Sigmoid colon (tissue), 7 donors: Measurements from ENCODE around the gene RARG. TPM values are rescaled to one million over a fixed set of nuclear protein-coding genes. Genes with fewer than 3 reads are reported as not detected.

ENCODE experiments used
- DNase-seq: peaks from one replicate; pipeline ENCODE4 v3.0.0-alpha.2; 2019
- H3K27ac ChIP-seq, 4 donors: fragments of 200-600 bp; sonication (generic); one replicate each; pipeline ENCODE4 v1.5.1; 2016 to 2019; ENCODE audit warnings: mild to moderate bottlenecking in 1 of 4
- H3K27me3 ChIP-seq, 3 donors: fragments of 200-600 bp; sonication (generic); one replicate each; pipeline ENCODE4 v1.5.1; 2019; ENCODE audit warnings: mild to moderate bottlenecking in 1 of 3
- H3K36me3 ChIP-seq, 4 donors: fragments of 200-600 bp; sonication (generic); one replicate each; pipeline ENCODE4 v1.5.1; 2016 to 2019
- H3K4me1 ChIP-seq, 4 donors: fragments of 200-600 bp; sonication (generic); one replicate each; pipeline ENCODE4 v1.5.1; 2017 to 2019
- H3K4me3 ChIP-seq, 4 donors: fragments of 200-600 bp; sonication (generic); one replicate each; pipeline ENCODE4 v1.5.1; 2017 to 2019; ENCODE audit warnings: mild to moderate bottlenecking in 2 of 4, moderate library complexity in 1 of 4
- H3K9me3 ChIP-seq, 4 donors: fragments of 200-600 bp in 3 of 4; sonication (generic) in 3 of 4; one replicate each; pipeline versions ENCODE4 v1.5.1 to v1.6.1; 2013 to 2019
- CTCF ChIP-seq, 4 experiments: fragments of 450-650 bp in 3 of 4; fragments of 200-600 bp in 1 of 4; IDR thresholded peaks; one replicate each; pipeline ENCODE4 v1.5.1; 2016 to 2019; ENCODE audit warnings: antibody characterized with exemption in 4 of 4, mild to moderate bottlenecking in 3 of 4, moderate library complexity in 2 of 4
- EP300 ChIP-seq, 4 donors: sonication (generic); formaldehyde crosslinking; IDR thresholded peaks; one replicate each; pipeline ENCODE4 v1.6.1; 2017; ENCODE audit warnings: antibody characterized with exemption in 4 of 4
- POLR2A ChIP-seq, 2 donors: fragments of 450-650 bp; IDR thresholded peaks; one replicate each; pipeline ENCODE4 v1.6.1; 2016; ENCODE audit warnings: antibody characterized with exemption in 2 of 2, mild to moderate bottlenecking in 2 of 2, moderate library complexity in 2 of 2
- POLR2AphosphoS5 ChIP-seq, 4 donors: sonication (generic); formaldehyde crosslinking; IDR thresholded peaks; one replicate each; pipeline ENCODE4 v1.6.1; 2017; ENCODE audit warnings: antibody characterized with exemption in 4 of 4
- WGBS, 2 donors: extraction: QIAGEN DNeasy Blood & Tissue Kit; methylation state at CpG; one replicate each; pipeline ENCODE4 v1.1.7; 2013; 5-methylcytosine and 5-hydroxymethylcytosine counted together
- intact Hi-C: fragments of 100-400 bp; cut with DNase I; formaldehyde crosslinking; loops from one replicate; pipeline ENCODE4 v1.15.1; 2023
- polyA plus RNA-seq, 3 donors: library from polyadenylated mRNA; stranded (reverse); fragments of 200-250 nt; gene quantifications; one replicate each; pipeline ENCODE4 v1.2.3, GENCODE V29; 2013
- total RNA-seq, 4 donors: library from RNA; depleted of rRNA; stranded (reverse); fragments of >200 nt; gene quantifications; one replicate each; pipeline ENCODE4 v1.1.0, GENCODE V29; 2016
- donor health status: healthy with polysubstance abuse.
- donor health status: Bipolar disorder and iron deficiency.
- donor health status: healthy.

The RARG gene
- total and polyA plus RNA-seq, 7 donors: 3.2 to 17.2 (median 10.3) TPM

DNA sequence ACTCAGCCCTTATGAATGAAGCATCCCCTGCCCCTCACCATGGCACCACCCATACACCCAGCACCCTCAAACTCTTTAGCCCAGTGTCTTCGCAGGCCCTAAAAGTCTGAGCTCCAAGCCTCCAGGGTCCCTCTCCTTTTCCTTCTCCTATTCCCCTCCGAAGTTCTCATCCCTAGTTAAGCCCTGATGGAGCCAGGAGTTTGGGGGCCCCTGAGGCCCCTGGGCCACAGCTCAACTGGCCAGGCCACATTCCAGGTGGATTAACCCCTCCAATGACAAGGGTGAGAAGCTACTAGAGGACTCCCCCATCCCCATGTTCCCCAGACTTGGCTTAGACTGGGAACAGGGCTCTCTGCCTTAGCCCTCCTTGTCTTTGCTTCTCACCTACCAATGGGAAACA, 2.6 kb downstream of the RARG start:
- Histone ChIP-seq H3K27ac (peak overlapping the region in 3 of 4 donors; percentile 14 to 92 (median 81)), H3K27me3 (no peaks in the 10 kb centered on the region), H3K9me3 (no peaks in the 10 kb centered on the region), H3K4me1 (peaks cover 0 to 63% (median 55%) of the 10 kb centered on the region in 4 donors), H3K36me3 (peaks cover 0 to 8% (median 3%) of the 10 kb centered on the region in 4 donors), H3K4me3 (no peak overlapping the region)
- intact Hi-C loops: no loop called here
- TF ChIP-seq POLR2AphosphoS5 (IDR thresholded peaks at IDR 0.05): no peak
- 92 to 95% methylated on average over 2 of the region's 2 CpGs for WGBS, 2 donors
- no peak for DNase-seq

GRCh38 chr12:53227836-53228235, 4.2 kb downstream of the RARG start:
- Histone ChIP-seq H3K4me3 (no peak overlapping the region), H3K4me1 (peaks cover 0 to 65% (median 55%) of the 10 kb centered on the region in 4 donors), H3K27ac (peak overlapping the region in 1 of 4 donors; percentile 2), H3K27me3 (no peaks in the 10 kb centered on the region), H3K9me3 (no peaks in the 10 kb centered on the region), H3K36me3 (peaks cover 0 to 8% (median 3%) of the 10 kb centered on the region in 4 donors)
- TF ChIP-seq EP300 (IDR thresholded peaks at IDR 0.05) (no peak), POLR2AphosphoS5 (IDR thresholded peaks at IDR 0.05) (no peak), POLR2A (IDR thresholded peaks at IDR 0.05) (no peak), CTCF (IDR thresholded peaks at IDR 0.05) (no peak)
- intact Hi-C loops: no loop called here
- no peak for DNase-seq
- WGBS, 2 donors: 89 to 100% methylated on average over 1 of the region's 1 CpG

GRCh38 chr12:53227341-53227740, 4.7 kb downstream of the RARG start:
- H3K9me3 ChIP-seq: no peaks in the 10 kb centered on the region
- TF ChIP-seq POLR2AphosphoS5 (IDR thresholded peaks at IDR 0.05) (no peak), POLR2A (IDR thresholded peaks at IDR 0.05) (no peak), EP300 (IDR thresholded peaks at IDR 0.05) (no peak), CTCF (IDR thresholded peaks at IDR 0.05) (no peak)
- 96 to 98% methylated on average over 11 of the region's 11 CpGs for WGBS, 2 donors
- H3K4me3 ChIP-seq: no peak overlapping the region
- H3K27me3 ChIP-seq: no peaks in the 10 kb centered on the region
- H3K4me1 ChIP-seq: peaks cover 0 to 65% (median 55%) of the 10 kb centered on the region in 4 donors
- intact Hi-C loops: no loop called here
- DNase-seq: no peak
- peak overlapping the region in 1 of 4 donors; percentile 2 for H3K27ac ChIP-seq
- H3K36me3 ChIP-seq: peaks cover 0 to 8% (median 3%) of the 10 kb centered on the region in 4 donors

- 91% methylated on average over 4 of the region's 4 CpGs for WGBS, 2 donors
- intact Hi-C loops: no loop called here
- H3K27ac ChIP-seq: no peak overlapping the region
- TF ChIP-seq EP300 (IDR thresholded peaks at IDR 0.05) (no peak), POLR2A (IDR thresholded peaks at IDR 0.05) (no peak), CTCF (IDR thresholded peaks at IDR 0.05) (no peak), POLR2AphosphoS5 (IDR thresholded peaks at IDR 0.05) (no peak)
- DNase-seq: no peak
- no peak overlapping the region for H3K4me3 ChIP-seq
- H3K36me3 ChIP-seq: peaks cover 0 to 8% (median 3%) of the 10 kb centered on the region in 4 donors
- H3K27me3 ChIP-seq: no peaks in the 10 kb centered on the region
- peaks cover 0 to 69% (median 59%) of the 10 kb centered on the region in 4 donors for H3K4me1 ChIP-seq
- no peaks in the 10 kb centered on the region for H3K9me3 ChIP-seq
Measured at GRCh38 chr12:53226815-53227214, 5.2 kb downstream of the RARG start.

DNA sequence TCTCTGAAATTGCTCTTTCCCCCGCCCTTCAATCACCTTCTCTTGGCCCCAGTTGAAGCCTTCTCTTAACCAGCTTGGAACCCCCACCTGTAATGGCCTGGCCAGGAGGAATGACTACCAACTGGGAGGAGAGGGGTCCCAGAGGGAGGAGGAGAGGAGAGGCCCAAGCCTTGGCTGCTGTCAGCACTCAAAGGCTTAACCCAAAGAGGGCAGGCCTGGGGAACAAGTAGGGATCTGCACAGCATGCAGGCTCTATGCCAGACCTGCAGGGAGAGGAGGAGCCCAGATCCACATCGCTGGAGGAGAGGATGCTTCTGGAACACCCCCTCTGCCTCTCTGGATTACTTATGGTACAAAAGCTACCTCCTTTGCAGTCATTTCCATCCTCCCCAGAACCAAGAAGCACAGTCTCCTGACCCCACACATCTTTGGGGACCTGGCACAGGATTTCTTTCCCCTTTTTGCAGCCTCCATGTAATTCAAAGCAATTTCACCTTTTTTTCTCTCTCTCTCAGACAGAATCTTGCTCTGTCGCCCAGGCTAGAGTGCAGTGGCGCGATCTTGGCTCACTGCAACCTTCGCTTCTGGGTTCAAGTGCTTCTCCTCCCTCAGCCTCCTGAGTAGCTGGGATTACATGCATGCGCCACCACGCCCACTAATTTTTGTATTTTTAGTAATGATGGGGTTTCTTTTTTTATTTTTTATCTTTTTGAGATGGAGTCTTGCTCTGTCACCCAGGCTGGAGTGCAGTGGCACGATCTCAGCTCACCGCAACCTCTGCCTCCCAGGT, 6.2 kb downstream of the RARG start:
- H3K27ac ChIP-seq: peak overlapping the region; percentile 95 to 100 (median 99)
- intact Hi-C loops: no loop called here
- 92 to 95% methylated on average over 10 of the region's 10 CpGs for WGBS, 2 donors

More for the DNA sequence above, 6.2 kb downstream of the RARG start:
- Histone ChIP-seq H3K36me3 (peaks cover 0 to 8% (median 3%) of the 10 kb centered on the region in 4 donors), H3K4me1 (peaks cover 0 to 61% (median 55%) of the 10 kb centered on the region in 4 donors), H3K27me3 (no peaks in the 10 kb centered on the region), H3K9me3 (no peaks in the 10 kb centered on the region), H3K4me3 (no peak overlapping the region)
- DNase-seq: no peak
- TF ChIP-seq EP300 (IDR thresholded peaks at IDR 0.05) (no peak), POLR2A (IDR thresholded peaks at IDR 0.05) (no peak), POLR2AphosphoS5 (IDR thresholded peaks at IDR 0.05) (no peak), CTCF (IDR thresholded peaks at IDR 0.05) (no peak)
